Measurements from ENCODE around the gene TECPR2.
A peak's percentile ranks its signal among the peaks of the same experiment; 100 is the strongest.

TECPR2 gene

DNA sequence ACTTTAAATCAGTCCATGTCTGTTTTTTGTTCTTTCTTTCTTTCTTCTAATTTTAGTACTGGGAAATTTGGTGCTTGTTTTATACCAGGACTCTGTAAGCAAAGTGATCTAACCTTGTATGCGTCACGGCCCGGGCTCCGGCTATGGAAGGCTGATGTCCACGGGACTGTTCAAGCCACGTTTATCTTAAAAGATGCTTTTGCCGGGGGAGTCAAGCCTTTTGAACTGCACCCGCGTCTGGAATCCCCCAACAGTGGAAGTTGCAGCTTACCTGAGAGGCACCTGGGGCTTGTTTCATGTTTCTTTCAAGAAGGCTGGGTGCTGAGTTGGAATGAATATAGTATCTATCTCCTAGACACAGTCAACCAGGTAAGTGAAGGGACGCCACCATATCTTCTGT lies 62.2 kb downstream of the TECPR2 start:
- no peak for DNase-seq (ENCODE audit: low read depth)

DNA sequence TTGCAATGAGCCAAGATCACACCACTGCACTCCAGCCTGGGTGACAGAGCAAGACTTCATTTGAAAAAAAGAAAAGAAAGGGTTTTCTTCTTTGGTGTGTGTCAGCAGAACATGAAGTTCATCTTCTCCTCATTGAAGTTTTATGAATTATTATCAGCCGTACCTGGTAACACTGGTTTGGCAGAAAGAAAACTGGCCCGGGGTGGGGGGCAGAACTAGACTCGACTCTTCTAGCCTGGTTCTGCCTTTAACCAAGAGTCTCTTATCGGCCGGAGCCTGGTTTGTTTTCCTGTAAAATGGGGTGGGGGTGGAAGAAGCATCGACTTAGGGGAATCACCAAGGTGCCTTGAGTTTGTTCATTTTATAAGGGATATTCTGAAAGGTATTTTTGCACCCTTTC lies 64.1 kb downstream of the TECPR2 start:
- no peak for DNase-seq (ENCODE audit: low read depth)

DNA sequence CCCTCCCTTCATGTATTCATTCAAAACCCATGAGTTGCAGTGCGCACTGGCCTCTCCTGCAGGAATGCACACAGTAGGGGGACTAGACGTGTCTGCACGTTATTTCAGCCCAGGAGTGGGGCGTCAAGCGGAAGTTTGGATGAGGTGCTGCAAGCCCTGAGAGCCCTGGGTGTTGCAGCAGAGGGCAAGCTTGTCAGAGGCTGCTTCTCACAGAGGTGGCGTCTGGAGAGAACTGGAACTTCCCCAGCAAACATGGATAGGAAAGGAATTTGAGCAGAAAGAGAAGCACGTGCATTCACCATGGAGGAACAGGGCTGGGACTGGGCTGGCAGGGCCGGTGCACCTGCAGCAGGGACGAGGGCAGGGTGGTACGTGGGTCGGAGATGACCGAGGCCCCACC lies 64.9 kb downstream of the TECPR2 start:
- DNase-seq (ENCODE audit: low read depth): no peak

DNA sequence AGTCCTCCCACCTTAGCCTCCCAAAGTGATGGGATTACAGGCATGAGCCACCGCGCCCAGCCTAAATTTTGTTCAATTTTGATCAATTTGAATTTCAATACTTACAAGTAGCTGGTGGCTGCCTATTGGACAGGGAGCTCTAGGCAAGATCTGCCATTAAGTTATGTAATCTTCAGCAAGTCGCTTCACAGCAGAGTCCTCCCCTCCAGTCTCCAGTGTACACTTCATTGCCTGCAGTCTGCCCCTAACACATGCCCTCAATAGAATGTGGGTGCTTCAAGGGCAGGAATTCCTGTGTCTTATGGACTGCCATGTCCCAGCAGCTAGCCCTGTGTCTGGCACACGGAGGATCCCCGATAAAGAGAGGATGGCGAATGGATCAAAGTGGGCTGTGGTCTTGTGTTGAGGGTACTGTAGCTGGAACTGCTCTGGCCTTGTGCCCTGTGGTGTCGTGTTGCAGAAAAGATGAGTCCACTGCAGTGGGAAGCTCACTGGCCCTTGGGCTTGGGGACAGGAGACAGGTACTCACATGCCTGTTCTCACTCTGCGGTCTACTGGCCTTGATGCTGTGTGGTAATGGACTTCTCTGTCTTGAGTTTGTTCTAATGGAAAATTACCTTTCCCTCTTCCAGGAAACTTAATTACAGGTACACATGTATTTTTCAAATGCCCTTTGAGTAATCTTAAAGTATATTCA lies 67.6 kb downstream of the TECPR2 start:
- no peak for DNase-seq (ENCODE audit: low read depth)

DNA sequence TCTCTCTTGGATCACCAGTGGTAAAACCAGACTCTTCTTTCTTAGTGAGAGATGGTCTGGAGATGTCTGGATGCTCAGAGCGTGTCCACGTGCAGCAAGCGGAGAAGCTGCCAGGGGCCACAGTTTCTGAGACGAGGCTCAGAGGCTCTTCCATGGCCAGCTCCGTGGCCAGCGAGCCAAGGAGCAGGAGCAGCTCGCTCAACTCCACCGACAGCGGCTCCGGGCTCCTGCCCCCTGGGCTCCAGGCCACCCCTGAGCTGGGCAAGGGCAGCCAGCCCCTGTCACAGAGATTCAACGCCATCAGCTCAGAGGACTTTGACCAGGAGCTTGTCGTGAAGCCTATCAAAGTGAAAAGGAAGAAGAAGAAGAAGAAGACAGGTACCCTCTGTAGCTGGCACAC lies 69.0 kb downstream of the TECPR2 start:
- no peak for DNase-seq (ENCODE audit: low read depth)

DNA sequence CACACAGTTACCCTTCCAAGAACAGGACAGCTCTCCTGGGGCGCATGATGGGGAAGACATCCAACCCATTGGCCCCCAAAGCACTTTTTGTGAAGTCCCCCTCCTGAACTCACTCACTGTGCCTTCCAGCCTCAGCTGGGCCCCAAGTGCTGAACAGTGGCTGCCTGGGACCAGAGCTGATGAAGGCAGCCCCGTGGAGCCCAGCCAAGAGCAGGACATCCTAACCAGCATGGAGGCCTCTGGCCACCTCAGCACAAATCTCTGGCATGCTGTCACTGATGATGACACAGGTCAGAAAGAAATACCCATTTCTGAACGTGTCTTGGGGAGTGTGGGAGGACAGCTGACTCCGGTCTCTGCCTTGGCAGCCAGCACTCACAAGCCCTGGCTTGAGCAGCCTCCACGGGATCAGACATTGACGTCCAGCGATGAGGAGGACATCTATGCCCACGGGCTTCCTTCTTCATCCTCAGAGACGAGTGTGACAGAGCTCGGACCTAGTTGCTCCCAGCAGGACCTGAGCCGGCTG lies 72.0 kb downstream of the TECPR2 start:
- no peak for DNase-seq (ENCODE audit: low read depth)

DNA sequence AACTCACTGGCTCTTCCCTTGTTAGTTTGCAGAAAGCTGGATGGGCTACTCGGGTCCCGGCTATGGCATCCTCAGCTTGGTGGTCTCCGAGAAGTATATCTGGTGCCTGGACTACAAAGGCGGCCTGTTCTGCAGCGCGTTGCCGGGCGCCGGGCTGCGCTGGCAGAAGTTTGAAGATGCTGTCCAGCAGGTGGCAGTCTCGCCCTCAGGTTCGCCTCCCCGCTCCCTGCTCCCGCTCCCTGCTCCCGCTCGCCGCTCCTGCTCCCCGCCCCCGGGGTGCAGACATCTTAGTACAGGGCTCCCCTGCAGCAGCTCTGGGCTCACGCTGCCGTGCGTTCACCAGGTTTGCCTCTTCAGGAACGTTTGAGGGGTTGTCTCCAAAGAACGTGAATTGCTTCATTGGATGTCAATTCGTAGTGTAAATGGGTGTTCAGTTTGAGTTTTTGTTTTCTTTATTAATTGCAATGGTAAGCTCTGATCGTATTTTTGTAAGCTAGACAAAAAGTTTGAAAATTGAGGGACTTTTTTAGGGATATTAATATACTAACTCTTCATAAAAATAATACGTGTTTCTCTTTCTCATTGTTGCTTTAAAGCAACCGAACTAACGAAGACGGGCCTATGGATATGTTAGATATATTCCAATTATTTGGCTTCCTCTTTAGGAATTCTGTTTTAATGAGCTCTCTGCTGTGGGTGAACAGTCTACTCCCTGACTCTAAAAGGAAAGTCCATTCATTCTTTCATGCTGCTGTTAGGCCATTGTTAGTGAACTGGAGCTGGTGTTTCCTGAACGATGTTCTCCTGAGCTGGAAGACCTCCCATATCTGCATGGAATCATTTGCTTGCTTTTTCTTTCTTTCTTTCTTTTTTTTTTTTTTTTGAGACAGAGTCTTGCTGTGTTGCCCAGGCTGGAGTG lies 75.5 kb downstream of the TECPR2 start:
- peak; percentile 38 for DNase-seq (ENCODE audit: low read depth)

DNA sequence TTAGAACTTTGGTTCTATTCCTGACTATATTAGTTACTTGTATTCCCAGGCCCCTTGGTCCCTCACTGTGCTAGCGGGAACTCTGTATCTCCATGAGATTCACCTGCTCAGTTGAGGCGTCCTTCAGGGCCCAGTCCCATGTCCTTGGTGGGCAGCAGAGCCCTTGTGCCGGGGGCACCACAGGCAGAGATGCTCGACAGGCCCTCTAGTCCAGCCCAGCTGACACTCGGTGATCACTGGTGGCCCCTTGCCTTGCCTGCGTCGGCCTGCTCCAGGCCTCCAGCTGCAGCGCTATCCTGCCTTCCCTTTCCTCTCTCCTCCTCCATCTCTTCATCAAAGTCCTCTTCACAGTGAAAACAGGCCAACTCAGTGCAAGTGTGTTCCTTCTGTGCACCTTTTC lies 76.8 kb downstream of the TECPR2 start:
- no peak for DNase-seq (ENCODE audit: low read depth)

DNA sequence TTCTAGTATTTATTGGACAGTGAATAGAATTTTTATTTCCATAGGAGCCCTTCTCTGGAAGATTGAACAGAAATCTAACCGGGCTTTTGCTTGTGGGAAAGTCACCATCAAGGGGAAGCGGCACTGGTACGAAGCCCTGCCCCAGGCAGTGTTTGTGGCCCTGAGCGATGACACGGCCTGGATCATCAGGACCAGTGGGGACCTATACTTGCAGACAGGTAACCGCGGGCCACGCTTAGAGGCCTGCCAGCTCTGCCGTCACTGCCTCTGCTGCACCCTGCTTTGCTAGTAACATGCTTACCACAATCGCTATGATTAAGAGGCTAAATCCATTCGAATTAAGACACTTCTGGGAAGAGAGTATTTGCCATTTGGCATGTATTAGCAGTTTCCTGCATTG lies 77.7 kb downstream of the TECPR2 start:
- DNase-seq (ENCODE audit: low read depth): no peak

DNA sequence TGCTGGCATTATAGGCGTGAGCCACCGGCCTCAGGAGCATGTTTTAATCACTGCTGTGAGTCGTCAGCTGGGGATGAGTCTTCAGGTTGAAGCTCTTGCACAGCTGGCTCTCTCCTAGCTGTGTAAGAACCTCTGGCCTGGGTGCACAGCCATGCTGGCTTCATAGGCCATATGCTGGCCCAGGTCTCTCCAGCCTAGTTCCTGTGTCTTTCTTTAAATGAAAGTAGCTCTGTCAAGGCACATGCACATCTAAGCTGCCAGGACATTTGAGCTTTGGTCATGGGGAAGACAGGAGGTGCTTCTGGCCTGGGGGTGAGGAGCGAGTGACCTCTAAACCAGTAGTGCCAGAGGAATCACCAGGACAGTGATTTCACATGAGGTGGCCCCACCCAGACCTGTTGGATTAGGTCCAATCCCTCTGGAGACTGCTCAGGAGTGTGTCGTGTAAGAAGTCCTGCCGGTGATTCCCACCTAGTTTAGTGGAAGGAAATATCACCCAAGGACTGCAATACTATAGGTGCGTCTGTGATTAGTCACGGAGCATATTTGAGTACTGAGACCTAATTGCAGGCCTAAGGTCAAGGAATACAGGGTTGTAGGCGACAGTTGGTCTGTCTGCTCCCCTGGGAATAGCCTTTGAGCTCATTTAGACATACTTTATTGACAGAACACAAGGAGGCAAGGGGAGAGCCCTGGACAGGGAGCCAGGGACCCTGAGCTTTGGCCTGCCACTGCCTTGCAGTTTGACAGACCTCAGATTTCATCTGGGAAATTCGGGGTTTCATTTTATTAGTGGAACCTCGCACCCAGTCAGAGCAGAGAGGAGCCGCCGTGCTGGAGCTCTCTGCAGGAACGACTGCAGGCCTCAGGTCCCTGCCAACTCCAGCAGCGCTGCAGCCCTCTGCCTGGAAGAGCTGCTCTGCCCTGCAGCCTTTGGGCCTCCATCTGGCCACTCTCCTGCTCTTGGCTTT lies 79.8 kb downstream of the TECPR2 start:
- no peak for DNase-seq (ENCODE audit: low read depth)

DNA sequence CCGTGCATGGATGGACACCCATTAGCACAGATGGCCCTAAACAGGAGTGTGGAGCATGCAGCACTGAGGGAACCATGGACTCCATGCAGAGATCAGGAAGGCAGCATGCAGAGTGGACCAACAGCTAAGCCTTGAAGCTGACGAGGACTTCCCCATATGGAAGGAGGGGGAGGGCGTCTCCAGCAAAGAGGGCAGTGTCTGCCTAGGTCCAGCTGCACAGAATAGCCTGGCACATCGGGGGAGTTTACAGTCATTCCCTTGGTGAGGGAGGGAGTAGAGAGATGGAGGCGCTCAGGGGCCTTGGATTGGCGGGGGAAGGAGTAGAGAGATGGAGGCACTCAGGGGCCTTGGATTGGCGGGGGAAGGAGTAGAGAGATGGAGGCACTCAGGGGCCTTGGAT lies 82.3 kb downstream of the TECPR2 start:
- DNase-seq (ENCODE audit: low read depth): no peak

DNA sequence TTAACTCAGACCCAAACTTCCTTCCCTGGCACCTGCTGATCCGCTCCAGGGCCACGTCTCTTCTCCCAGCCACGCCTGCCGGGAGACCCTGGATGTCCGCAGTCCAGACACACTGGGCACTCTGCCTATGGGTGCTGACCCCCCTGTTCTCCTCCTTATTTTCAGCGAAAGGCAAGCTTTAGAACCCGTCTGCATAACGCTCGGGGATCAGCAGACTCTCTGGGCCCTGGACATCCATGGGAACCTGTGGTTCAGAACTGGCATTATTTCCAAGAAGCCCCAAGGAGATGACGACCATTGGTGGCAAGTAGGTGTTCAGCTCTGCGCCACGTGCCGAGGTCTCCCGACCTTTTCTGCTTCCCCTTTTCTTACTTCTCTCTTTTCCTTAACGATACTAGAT lies 82.9 kb downstream of the TECPR2 start:
- DNase-seq (ENCODE audit: low read depth): no peak

DNA sequence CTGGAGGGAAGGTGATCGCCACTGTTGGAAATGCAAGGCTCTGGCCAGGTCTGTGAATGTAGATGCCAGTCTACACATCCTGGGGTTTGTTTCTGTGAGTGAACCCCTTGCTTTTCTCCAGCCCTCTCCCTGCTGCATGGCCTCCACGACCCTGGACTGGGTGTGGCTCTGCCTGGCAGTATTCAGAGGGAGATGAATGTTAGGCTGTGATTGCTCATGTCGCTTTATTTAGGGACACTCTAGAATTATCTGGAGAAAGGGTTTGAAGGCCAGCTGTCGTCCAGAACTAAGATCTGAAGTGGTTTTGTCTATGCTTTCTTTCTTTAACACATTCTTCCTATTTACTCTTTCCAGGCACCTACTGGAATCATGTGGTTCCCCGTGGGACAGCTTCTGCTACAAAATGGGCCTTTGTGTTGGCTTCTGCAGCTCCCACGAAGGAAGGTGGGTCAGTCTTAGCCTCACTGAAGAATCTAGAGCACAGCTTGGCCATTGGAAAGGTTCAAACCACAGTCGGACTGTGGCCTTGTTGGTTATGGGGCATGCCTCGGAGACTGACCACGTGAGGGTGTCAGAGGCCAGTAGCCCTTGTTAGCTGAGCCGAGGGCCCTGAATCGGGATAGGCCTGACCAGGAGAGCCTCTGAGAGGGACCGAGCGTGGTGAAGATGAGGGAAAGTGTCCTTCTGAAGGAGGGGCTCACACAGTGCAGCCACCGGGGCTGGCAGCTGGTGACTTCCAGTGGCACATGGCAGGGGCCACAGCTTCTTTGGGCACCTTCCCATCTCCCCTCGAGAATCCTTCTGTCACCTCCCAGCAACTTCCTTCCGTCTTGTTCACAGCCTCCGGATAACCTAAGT lies 87.7 kb downstream of the TECPR2 start:
- no peak for DNase-seq (ENCODE audit: low read depth)

DNA sequence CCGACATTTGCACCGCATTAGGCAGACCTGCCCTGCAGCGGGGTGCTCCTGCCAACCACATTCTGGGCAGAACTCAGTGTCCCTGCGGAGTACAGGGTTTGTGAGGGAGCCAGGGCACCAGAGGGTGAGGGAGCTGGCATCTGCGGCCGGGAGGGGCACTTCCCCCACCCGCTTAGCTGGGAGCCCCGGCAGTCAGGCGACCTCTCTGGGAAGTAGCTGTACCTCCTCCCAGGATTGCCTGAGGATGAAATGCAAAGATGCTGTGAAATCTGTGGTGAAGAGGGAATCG lies 88.3 kb downstream of the TECPR2 start:
- DNase-seq (ENCODE audit: low read depth): no peak

DNA sequence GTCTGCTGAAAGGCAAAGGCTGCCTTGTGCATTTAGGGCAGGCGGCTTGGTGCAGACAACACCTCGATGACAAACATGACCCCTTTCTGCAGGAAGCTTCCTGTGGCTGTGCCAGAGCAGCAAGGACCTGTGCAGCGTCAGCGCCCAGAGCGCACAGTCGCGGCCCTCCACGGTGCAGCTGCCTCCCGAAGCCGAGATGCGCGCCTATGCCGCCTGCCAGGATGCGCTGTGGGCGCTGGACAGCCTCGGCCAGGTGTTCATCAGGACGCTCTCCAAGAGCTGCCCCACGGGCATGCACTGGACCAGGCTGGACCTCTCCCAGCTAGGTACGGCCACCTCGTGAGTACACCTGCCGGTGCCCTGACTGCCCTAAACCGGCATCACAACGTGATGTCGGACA lies 89.6 kb downstream of the TECPR2 start:
- DNase-seq (ENCODE audit: low read depth): no peak

DNA sequence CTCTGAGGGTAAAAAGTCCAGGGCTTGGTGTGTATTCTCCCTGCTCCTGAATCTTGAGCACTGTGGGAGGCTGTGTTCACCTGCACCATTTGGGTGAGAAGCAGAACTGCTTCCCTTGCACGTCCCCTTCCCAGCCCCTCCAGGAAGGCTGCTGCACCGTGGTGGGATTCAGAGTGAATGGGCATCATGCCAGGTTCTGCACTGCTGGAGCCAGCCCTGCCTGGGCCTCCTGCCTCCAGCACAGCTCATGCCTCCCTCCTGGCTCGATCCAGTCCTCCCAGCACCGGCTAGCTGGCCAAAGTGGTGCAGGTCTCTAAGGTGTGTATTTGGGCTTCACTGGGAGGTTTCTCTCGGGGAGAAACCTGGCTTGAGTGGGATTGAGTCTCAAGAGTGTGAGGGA lies 92.0 kb downstream of the TECPR2 start:
- DNase-seq (ENCODE audit: low read depth): no peak

DNA sequence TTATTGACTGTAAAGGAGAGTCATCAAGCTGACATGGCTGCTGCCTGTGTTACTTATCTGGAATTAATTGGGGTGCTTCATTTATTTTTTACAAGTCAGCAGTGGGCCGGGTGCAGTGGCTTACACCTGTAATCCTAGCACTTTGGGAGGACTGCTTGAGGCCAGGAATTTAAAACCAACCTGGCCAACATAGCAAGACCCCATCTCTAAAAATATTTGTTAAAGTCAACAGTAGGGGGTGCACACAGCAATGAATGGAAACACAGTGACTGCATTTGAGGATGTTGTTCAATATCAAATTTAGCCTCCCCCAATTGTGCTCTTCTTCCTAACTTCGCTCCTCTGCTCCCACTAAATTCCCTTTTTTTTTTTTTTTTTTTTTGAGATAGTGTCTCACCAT lies 94.8 kb downstream of the TECPR2 start:
- no peak for DNase-seq (ENCODE audit: low read depth)

DNA sequence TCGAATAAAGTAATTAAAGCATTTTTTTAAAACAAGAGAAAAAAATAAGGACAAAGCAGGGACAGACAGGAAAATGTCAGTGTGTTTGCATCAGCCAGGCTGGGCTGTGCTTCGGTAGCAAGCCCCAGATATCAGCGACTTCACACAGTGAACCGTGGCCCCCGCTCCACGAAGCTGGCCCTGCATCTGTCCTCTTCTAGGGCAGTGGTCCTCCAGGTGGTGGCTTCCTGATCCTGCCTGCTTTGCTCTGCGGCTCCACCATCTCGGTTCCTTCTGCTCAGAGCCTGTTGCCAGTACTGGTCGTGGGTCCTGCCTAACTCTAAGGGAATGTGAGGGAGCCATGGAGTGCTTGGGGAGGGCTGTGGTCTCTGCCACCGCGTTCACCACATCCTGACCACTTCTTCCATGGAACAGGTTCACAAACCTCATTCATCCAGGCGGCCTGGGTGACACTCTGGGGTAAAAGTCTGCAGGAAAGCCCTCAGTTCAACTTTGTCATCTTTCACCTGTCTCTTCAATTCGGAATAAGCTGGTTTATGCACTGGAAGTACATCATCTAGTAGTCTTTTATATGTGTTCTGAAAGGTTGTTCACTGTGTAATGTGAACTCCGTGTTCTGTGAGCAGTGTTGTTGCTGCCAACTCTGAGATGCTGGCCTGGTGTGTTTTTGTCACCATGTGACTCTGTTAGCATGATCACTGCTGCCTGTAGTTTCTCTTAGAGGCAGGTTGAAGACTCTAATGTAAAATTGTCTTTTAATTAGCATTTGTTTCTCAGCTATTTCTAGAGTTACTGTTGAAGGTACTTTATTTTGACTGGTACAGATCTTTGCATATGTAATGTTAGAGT lies 99.0 kb downstream of the TECPR2 start:
- no peak for DNase-seq (ENCODE audit: low read depth)

DNA sequence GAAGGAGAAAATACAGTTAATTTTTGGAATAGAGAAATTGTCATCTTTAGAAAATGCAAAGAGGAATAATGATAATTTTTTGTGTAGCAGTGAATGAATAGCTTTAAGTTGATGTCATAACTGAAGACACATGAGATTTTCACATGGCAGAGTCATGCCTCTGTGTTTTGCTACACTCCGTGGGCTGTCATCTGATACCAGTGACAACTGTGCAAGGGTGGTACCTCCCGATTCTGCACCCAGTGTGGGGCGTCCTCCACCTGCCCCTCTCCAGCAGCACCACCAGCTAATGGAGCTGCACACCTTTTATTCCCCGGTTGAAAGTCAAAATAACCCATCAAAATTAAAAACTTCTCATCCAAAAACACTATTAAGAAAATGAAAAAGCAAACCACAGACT lies 99.7 kb downstream of the TECPR2 start:
- no peak for DNase-seq (ENCODE audit: low read depth)

DNA sequence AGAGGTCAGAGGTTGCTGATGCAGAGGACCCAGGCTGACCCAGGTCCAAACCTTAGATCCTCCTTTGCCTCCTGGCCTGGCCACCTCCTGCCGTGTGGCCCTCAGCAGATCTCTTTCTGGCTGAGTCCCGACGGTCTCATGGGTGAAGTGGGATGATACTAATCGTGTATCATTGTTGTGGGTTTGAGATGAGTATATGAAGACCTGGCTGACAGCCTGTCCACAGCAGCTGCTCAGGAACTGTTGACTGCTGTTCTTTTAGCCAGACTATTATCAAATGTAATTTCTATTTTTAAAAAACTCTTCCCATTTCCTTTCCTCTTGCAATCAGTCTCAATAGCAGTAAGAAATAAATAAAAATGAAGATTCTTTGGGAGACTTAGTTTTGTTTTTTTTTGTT lies 101.3 kb downstream of the TECPR2 start:
- no peak for DNase-seq (ENCODE audit: low read depth)
